HG03280 (cell line): ENCODE measurements around the gene MED15.

Experiments used
- ATAC-seq: cut with Tn5 transposase; IDR thresholded peaks from one replicate; pipeline ENCODE4 v1.9.1; 2021; ENCODE audit warnings: mild to moderate bottlenecking, moderate library complexity; ENCODE audit not compliant: unreplicated experiment

Gene MED15

GRCh38 chr22:20568502-20569058 is 61.2 kb downstream of the MED15 start:
- ATAC-seq = no peak

- no peak for ATAC-seq
These were observed 61.9 kb downstream of the MED15 start for GRCh38 chr22:20569059-20570058.

GRCh38 chr22:20571078-20571503 is 63.7 kb downstream of the MED15 start:
- ATAC-seq = no peak

- no peak for ATAC-seq
These were observed 64.2 kb downstream of the MED15 start for GRCh38 chr22:20571531-20572007.

- ATAC-seq = no peak
These were observed 64.9 kb downstream of the MED15 start for GRCh38 chr22:20572132-20572802.

GRCh38 chr22:20573176-20573832 is 65.9 kb downstream of the MED15 start:
- ATAC-seq = no peak

- ATAC-seq = no peak
These were observed 66.6 kb downstream of the MED15 start for GRCh38 chr22:20573833-20574615.

- ATAC-seq = no peak
These were observed 67.5 kb downstream of the MED15 start for GRCh38 chr22:20574920-20575353.

GRCh38 chr22:20575724-20576444 is 68.5 kb downstream of the MED15 start:
- ATAC-seq = no peak

- ATAC-seq = no peak
These were observed 69.0 kb downstream of the MED15 start for GRCh38 chr22:20576445-20576816.

- no peak for ATAC-seq
These were observed 69.6 kb downstream of the MED15 start for GRCh38 chr22:20577045-20577444.

GRCh38 chr22:20577549-20577975 is 70.2 kb downstream of the MED15 start:
- no peak for ATAC-seq

GRCh38 chr22:20578192-20578591 is 70.8 kb downstream of the MED15 start:
- no peak for ATAC-seq

GRCh38 chr22:20578707-20579106 is 71.3 kb downstream of the MED15 start:
- ATAC-seq = no peak

- no peak for ATAC-seq
These were observed 72.1 kb downstream of the MED15 start for GRCh38 chr22:20579273-20580120.

GRCh38 chr22:20580179-20580578 is 72.8 kb downstream of the MED15 start:
- no peak for ATAC-seq

- no peak for ATAC-seq
These were observed 73.4 kb downstream of the MED15 start for GRCh38 chr22:20580611-20581502.
